Transverse colon (tissue), 4 donors: ENCODE results near the gene CDSN. TPM values are rescaled to one million over a fixed set of nuclear protein-coding genes. Genes with fewer than 3 reads are reported as not detected.

ENCODE experiments used
- DNase-seq: peaks from one replicate; pipeline ENCODE4 v3.0.0-alpha.2; 2019
- H3K27ac ChIP-seq, 4 donors: fragments of 200-600 bp; sonication (generic); 2 replicates each; pipeline ENCODE4 v1.5.1; 2016 to 2018; ENCODE audit warnings: inconsistent platforms in 4 of 4
- H3K27me3 ChIP-seq: fragments of 200-600 bp; sonication (generic); 2 replicates; pipeline ENCODE4 v1.5.1; 2017; ENCODE audit warnings: inconsistent platforms
- H3K36me3 ChIP-seq, 4 donors: fragments of 200-600 bp; sonication (generic); 2 replicates each; pipeline ENCODE4 v1.5.1; 2017 to 2019; ENCODE audit warnings: inconsistent platforms in 4 of 4
- H3K4me1 ChIP-seq, 4 donors: fragments of 200-600 bp; sonication (generic); 2 replicates each; pipeline ENCODE4 v1.5.1; 2017 to 2020; ENCODE audit warnings: inconsistent platforms in 4 of 4
- H3K4me3 ChIP-seq, 4 donors: fragments of 200-600 bp; sonication (generic); 1 replicate in 1 of 4; 2 replicates in 3 of 4; pipeline versions ENCODE4 v1.5.1 to v1.6.1; 2017 to 2019; ENCODE audit warnings: inconsistent platforms in 4 of 4
- H3K9me3 ChIP-seq, 2 donors: fragments of 200-600 bp; sonication (generic); 2 replicates each; pipeline ENCODE4 v1.5.1; 2017 to 2019; ENCODE audit warnings: inconsistent platforms in 2 of 2
- CTCF ChIP-seq, 5 experiments: fragments of 200-600 bp in 3 of 5; fragments of 450-650 bp in 2 of 5; sonication (generic) in 3 of 5; IDR thresholded peaks; 1 replicate in 2 of 5; 2 replicates in 3 of 5; pipeline ENCODE4 v1.5.1; 2016 to 2017; ENCODE audit warnings: antibody characterized with exemption in 5 of 5, inconsistent platforms in 3 of 5, mild to moderate bottlenecking in 2 of 5, moderate library complexity in 1 of 5
- EP300 ChIP-seq: sonication (generic); formaldehyde crosslinking; IDR thresholded peaks from one replicate; pipeline ENCODE4 v1.6.1; 2017; ENCODE audit warnings: antibody characterized with exemption, low read depth
- POLR2A ChIP-seq: fragments of 450-650 bp; IDR thresholded peaks from one replicate; pipeline ENCODE4 v1.6.1; 2016; ENCODE audit warnings: antibody characterized with exemption, mild to moderate bottlenecking, moderate library complexity
- POLR2AphosphoS5 ChIP-seq, 3 donors: sonication (generic); formaldehyde crosslinking; IDR thresholded peaks; one replicate each; pipeline ENCODE4 v1.6.1; 2016; ENCODE audit warnings: antibody characterized with exemption in 3 of 3
- WGBS, 2 donors: methylation state at CpG; one replicate each; pipeline ENCODE4 v1.1.5; 2018; ENCODE audit warnings: low coverage in 1 of 2; 5-methylcytosine and 5-hydroxymethylcytosine counted together
- in situ Hi-C, 4 donors: fragments of 200-750 bp; cut with MboI; loops; one replicate each; pipeline versions ENCODE4 v1.15.0 to v1.15.1; 2017; ENCODE audit warnings: low sequenced_read_pairs in 3 of 4, low pct_ligation_motif_present in 1 of 4, low pct_unique_long_range_greater_than_20kb in 1 of 4
- intact Hi-C: fragments of 100-400 bp; cut with DNase I; formaldehyde crosslinking; loops from one replicate; pipeline ENCODE4 v1.15.1; 2023; ENCODE audit warnings: low total_unique reads
- total RNA-seq, 4 donors: library from RNA; depleted of rRNA; stranded (reverse); fragments of >200 nt; gene quantifications; one replicate each; pipeline ENCODE4 v1.1.0, GENCODE V29; 2016

The CDSN gene
- total RNA-seq, 4 donors from 2014 or later: not detected

GRCh38 chr6:31076611-31077010 lies 43.6 kb downstream of the CDSN start:
- Histone ChIP-seq H3K36me3 (no peaks in the 10 kb centered on the region), H3K4me3 (no peak overlapping the region), H3K27me3 (peaks cover 7% of the 10 kb centered on the region), H3K27ac (no peak overlapping the region), H3K9me3 (no peaks in the 10 kb centered on the region), H3K4me1 (peaks cover 0 to 20% (median 3%) of the 10 kb centered on the region in 4 donors)
- no peak for DNase-seq
- in situ Hi-C loops (loop anchor here in 3 of 4 donors (5.0 to 25.0 kb wide), 4 partner anchors 159 to 614 kb away; partner anchors contain the start of gene VARS2 (in 1 of the 3)), intact Hi-C loops (no loop called here)
- TF ChIP-seq POLR2AphosphoS5 (IDR thresholded peaks at IDR 0.05) (no peak), POLR2A (no peak), EP300 (no peak), CTCF (IDR thresholded peaks at IDR 0.05) (no peak)
- 78 to 84% methylated on average over 3 to 4 of the region's 4 CpGs for WGBS, 2 donors

GRCh38 chr6:31075528-31075927 lies 44.7 kb downstream of the CDSN start:
- in situ Hi-C loops (loop anchor here in 3 of 4 donors (5.0 to 25.0 kb wide), 4 partner anchors 158 to 613 kb away; partner anchors contain the start of gene VARS2 (in 1 of the 3)), intact Hi-C loops (no loop called here)
- TF ChIP-seq CTCF (IDR thresholded peaks at IDR 0.05) (no peak), EP300 (no peak), POLR2AphosphoS5 (IDR thresholded peaks at IDR 0.05) (no peak), POLR2A (no peak)

GRCh38 chr6:31074401-31074800 lies 45.8 kb downstream of the CDSN start:
- DNase-seq: no peak
- Histone ChIP-seq H3K36me3 (no peaks in the 10 kb centered on the region), H3K27me3 (no peaks in the 10 kb centered on the region), H3K4me1 (peaks cover 0 to 16% (median 3%) of the 10 kb centered on the region in 4 donors), H3K9me3 (no peaks in the 10 kb centered on the region), H3K4me3 (no peak overlapping the region), H3K27ac (no peak overlapping the region)
- intact Hi-C loops: no loop called here
- 73 to 74% methylated on average over 3 to 4 of the region's 4 CpGs for WGBS, 2 donors
- no peak for TF ChIP-seq CTCF (IDR thresholded peaks at IDR 0.05)
- TF ChIP-seq POLR2A: no peak
- TF ChIP-seq POLR2AphosphoS5 (IDR thresholded peaks at IDR 0.05): no peak
- TF ChIP-seq EP300: no peak
- in situ Hi-C loops: loop anchor here in 3 of 4 donors (10.0 to 25.0 kb wide), 4 partner anchors 137 to 612 kb away; partner anchors contain the start of genes MUCL3 (in 1 of the 3), SFTA2 (in 1 of the 3) and VARS2 (in 1 of the 3)

More at GRCh38 chr6:31075528-31075927, 44.7 kb downstream of the CDSN start:
- H3K36me3 ChIP-seq: no peaks in the 10 kb centered on the region
- peaks cover 2% of the 10 kb centered on the region for H3K27me3 ChIP-seq
- no peak for DNase-seq
- no peaks in the 10 kb centered on the region for H3K9me3 ChIP-seq
- H3K27ac ChIP-seq: no peak overlapping the region
- peaks cover 0 to 20% (median 3%) of the 10 kb centered on the region in 4 donors for H3K4me1 ChIP-seq
- H3K4me3 ChIP-seq: no peak overlapping the region
- WGBS, 2 donors: 100% methylated on average over 1 of the region's 1 CpG; no CpG with 5 or more reads in 1 of the 2 donors

GRCh38 chr6:31070711-31071197 lies 49.5 kb downstream of the CDSN start:
- DNase-seq: no peak
- intact Hi-C loops: no loop called here

More at GRCh38 chr6:31070711-31071197, 49.5 kb downstream of the CDSN start:
- Histone ChIP-seq H3K9me3 (no peaks in the 10 kb centered on the region), H3K27ac (no peak overlapping the region), H3K4me1 (peaks cover 0 to 15% (median 3%) of the 10 kb centered on the region in 4 donors), H3K36me3 (no peaks in the 10 kb centered on the region), H3K27me3 (no peaks in the 10 kb centered on the region), H3K4me3 (no peak overlapping the region)
- in situ Hi-C loops: loop anchor here in 3 of 4 donors (10.0 to 25.0 kb wide), 4 partner anchors 133 to 608 kb away; partner anchors contain the start of genes MUCL3 (in 1 of the 3), SFTA2 (in 1 of the 3) and VARS2 (in 1 of the 3)
- 51 to 60% methylated on average over 6 of the region's 6 CpGs for WGBS, 2 donors
- no peak for TF ChIP-seq POLR2A
- peak in 3 of 5 experiments; percentile 11 to 20 (median 20) for TF ChIP-seq CTCF (IDR thresholded peaks at IDR 0.05)
